ENCODE measurements around the gene NPS. TPM values are rescaled to one million over a fixed set of nuclear protein-coding genes. Genes with fewer than 3 reads are reported as not detected.

The NPS gene
- polyA plus RNA-seq, 12 donors, result 1.4 to 2.1 TPM; not detected in 10

- peak; percentile 57 for DNase-seq
Measured at GRCh38 chr10:127556916-127557315, 7.8 kb downstream of the NPS start.

- no peak for DNase-seq
Measured at GRCh38 chr10:127561647-127562046, 12.5 kb downstream of the NPS start.

DNA sequence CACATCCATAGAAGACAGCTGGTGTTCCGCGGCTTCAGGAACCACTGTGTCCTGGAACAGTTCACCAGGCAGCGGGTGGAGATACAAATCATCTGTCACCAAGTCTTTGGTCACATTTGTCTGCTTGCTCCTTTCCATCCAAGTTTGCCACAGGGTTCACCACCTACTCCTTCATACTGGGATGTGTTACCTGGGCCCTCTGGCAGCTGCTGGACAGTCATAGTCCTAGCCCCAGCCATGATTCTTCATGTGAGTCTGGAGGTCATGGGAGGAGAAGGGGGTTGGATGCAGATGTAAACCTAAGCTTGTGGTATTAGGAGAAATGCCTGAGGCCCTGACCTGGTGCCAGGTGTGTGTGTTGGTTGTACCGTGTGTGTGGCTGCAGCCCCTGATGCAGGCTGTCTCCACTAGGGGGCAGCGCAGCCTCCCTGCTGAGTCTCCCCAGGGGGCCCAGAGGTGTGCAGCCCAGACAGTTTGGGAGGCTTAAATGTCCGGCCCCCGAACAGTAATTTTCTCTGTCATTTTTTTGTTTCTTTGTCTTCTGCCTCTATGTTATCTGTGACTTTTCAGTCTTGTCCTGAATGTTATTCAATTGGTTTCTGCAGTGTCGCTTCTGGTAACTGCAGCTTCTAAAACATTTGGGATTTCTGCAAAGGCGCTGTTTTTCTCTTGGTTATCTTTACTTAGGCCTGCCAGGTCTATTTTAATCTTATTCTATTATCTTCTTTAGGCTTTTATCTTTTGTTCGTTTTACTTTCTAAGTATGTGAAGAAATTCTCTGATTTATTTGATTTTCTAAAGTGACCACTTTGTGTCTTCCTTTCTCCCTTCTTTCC lies 14.8 kb downstream of the NPS start:
- no peak for DNase-seq

GRCh38 chr10:127564644-127565043 lies 15.5 kb downstream of the NPS start:
- no peak for DNase-seq

- no peak for DNase-seq
Measured at GRCh38 chr10:127565583-127565982, 16.5 kb downstream of the NPS start.

GRCh38 chr10:127569210-127569609 lies 20.1 kb downstream of the NPS start:
- DNase-seq, result no peak

- DNase-seq, result no peak
Measured at GRCh38 chr10:127570036-127570435, 20.9 kb downstream of the NPS start.

- DNase-seq, result no peak
Measured at GRCh38 chr10:127571386-127571785, 22.3 kb downstream of the NPS start.

GRCh38 chr10:127576051-127576450 lies 26.9 kb downstream of the NPS start:
- DNase-seq, result no peak

DNA sequence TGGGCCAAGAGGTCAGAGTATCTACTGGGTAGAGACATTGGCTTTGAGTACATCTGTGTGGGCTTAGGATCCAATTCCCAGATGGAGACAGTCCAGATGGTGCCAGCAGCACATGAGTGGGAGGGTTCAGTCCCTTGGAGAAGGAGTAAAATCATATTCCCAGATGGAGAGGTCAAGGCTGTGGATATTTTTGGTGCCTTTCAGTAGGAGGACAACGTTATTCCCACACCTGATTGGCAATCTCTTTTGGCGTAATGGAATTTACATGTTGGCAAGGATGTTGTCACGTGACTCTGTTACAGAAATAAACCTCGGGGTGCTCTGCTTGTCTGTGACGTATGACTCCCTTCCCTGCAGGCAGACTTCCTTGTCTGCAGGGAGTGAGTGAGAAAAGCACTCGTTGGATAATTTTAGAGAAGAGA lies 27.6 kb downstream of the NPS start:
- no peak for DNase-seq

DNA sequence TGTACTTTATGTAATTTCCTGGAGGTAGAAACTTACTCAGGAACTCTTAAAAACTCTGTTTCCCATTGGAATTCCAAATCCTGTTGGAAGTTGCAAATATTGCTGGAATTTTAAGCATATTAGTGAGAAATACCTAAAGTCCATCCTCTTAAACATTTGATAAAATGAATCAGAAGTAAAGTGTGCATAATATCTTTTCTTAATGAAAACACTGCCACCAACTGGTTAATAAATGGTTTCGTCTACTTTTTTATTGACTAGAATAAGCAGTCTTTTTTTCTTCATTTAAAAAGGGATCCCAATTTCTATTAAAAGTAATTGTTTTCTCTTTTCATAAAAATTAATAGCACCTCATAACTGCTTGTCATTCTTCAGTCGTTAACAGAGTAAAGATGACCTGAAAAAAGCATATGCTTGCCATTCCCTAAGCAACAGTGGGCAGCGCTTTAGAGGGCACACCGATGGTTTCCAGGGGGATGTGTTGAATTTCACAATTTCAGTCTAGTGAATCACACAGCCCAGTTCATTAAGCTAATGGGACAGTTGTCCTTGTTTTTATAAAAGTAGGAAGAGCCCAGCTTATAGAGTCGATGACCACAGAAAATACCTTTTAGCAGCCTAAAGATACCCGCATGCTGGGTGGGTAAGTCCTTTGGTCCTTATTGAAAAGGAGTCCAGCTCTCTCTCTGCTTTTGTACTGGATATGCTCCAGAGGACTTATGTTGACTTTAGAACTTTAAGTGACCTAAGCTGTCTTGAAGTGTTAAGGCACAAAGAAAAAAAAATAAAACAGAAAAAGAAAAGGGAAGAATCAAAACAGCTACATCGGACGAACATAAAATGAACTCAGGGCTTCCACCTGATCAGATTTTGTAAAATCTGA lies 28.5 kb downstream of the NPS start:
- no peak for DNase-seq

DNA sequence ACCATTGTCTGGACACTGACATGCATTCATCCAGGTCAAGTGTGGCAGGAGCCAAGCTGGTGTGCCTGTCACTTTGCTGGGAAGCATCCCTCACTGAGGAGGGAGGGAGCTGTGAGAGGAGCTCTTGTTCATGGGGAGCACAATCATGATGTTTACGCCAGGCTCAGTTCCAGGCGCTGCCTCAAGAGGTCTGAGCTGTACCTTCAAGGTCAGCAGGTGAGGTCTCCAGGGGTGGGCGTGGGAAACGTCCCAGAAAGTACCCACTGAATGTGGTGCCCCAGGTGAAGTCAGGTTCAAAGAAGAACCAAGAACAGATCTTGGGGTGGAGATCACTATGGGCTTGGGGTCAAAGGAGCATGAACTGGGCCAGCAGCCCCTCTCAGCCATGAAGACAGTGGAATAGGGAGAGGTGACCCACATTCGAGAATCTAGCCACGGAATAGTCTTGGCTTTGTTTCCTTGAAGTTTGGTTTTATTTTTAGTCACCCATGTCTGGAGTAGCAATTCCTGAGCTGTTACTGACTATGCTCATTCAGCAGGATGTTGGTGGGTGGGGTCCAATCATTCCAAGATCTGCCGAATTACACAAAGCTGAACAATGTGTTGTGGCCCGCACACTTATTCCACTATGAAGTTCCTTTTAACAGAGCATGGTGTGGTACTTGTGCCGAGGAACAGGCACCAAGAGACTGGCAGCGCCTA lies 29.3 kb downstream of the NPS start:
- DNase-seq, result no peak

DNA sequence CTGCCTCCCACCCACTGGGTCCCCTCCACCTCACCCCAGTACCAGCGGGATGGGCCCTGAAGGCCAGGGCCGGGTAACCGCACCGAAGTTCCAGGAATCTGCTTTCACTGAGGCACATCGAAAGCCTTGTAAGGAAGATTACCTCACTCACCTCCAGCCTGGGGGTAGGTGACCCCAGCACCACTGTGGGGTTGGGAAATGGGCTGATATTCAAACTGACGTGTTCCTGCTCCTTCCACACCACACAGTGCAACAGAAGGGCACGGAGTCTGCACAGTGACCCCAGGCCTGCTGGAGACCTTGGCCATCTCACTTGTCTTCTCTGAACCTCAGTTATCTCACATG lies 29.8 kb downstream of the NPS start:
- DNase-seq, result no peak

GRCh38 chr10:127579640-127580039 lies 30.5 kb downstream of the NPS start:
- DNase-seq, result no peak

- no peak for DNase-seq
Measured at GRCh38 chr10:127580822-127581221, 31.7 kb downstream of the NPS start.

GRCh38 chr10:127585519-127586023 lies 36.5 kb downstream of the NPS start:
- DNase-seq, result no peak

DNA sequence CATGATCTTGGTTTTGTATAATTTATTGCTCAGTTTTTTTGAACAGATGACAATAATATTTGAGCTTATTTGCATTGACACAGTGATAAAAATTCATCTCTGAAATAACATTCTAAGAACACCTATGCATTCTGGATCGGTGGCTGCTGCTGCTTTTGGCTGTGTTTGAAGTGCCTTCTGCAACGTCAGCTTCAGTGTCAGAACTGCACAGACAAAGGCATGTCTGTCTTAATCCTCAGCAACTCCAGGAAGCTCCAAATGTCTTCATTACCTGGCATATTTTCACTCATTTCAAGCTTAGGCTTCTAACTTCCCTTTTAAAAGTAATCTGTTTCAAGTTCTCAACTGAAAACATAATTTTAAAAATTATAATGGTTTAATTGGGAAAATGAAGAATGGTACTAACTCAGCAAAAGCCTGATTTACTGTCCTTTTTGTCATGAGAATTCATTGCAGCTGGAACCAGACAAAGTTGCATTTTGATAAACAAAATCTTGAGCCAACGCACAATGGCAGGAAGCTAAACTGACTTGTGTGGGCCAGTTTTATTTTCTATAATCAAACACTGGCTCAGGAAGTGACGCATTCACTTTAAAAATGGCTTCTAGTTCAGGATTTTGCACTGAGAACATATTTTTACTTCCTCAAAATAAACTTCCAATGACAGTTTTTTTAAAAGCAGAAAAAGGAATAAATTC lies 38.7 kb downstream of the NPS start:
- DNase-seq, result no peak

DNA sequence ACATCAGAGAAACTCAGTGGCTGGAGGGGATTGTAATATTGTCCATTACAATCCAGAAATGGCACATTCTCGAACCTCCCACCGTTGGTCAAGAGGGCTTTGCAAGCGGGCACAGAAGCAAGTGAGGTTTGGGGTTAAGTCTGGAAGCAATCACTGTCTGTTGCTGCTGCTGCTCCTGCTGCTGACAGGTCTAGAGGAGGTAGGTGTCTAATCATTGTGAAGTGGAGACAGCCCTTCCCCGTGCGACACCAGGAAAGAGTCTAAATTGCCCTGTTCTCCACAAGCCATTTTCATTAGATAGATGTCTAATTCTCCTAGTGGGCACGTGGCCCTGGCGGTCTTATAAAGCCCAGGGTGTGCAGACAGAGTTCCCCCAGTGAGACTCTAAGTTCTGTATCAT lies 43.5 kb downstream of the NPS start:
- no peak for DNase-seq

GRCh38 chr10:127600479-127600878 lies 51.4 kb downstream of the NPS start:
- DNase-seq, result no peak

All from muscle of arm (tissue), 12 donors.